ENCODE measurements around the gene CLSTN2. TPM values are rescaled to one million over a fixed set of nuclear protein-coding genes. Genes with fewer than 3 reads are reported as not detected.

CLSTN2 gene
- not detected for total RNA-seq
- polyA plus RNA-seq, result not detected

DNA sequence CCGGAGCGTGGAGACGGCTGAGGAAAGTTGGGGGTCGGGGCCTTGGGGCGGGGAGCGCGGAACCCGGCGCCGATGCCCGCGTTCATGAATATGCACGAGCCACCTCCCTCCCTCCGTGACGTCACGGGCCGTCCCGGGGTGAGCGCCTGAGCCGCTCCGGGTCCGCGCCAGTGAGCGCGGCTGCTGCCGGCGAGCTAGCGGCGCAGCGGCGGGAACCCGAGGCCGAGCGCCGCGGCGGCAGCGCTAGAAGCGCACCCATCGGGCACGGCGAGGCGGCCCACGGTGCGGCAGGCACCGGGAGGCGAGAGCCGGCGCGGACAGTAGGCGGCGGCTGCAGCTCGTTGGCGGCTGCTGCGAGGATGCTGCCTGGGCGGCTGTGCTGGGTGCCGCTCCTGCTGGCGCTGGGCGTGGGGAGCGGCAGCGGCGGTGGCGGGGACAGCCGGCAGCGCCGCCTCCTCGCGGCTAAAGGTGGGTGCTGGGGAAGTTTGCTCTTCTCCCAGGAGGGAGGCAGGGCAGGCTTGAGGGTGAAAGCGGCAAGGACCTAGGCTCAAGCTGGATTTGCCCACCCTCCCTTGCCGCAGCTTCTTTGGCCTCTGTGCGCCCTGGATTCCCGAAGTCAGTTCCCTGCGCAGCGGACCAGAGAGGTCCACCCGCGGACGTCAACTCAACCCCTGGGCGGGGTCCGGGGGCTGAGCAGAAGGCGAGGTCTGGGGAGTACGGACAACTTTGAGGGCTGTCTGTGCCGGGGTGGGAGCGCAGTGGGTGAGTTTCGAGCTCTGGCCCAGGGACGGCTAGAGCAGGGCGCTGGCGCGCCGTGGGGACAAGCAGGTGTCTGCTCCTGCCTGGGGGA lies at the start of gene CLSTN2:
Gene CLSTN2, plus strand, starts transcription at position 170 of the 850 bp plus-strand sequence.
- Histone ChIP-seq H3K4me3 (ENCODE audit: low read depth, low read length) (no peak within 1 kb of the TSS), H3K4me1 (ENCODE audit: control insufficient read depth, insufficient read depth, low read length, poor library complexity, severe bottlenecking) (peaks cover 5% of the 10 kb centered on the region), H3K36me3 (ENCODE audit: control insufficient read depth, insufficient read depth, low read length) (no peaks in the 10 kb centered on the region), H3K27me3 (ENCODE audit: control insufficient read depth, insufficient read depth, low read length) (peaks cover 8% of the 10 kb centered on the region), H3K9me3 (ENCODE audit: control insufficient read depth in 2 of 2, low read length in 2 of 2) (no peaks in the 10 kb centered on the region), H3K27ac (ENCODE audit: insufficient read depth, low read length, poor library complexity, severe bottlenecking) (no peak within 1 kb of the TSS)
- DNase-seq, result peak in 1 of 3 donors; percentile 9
- ATAC-seq (ENCODE audit: low read depth in 2 of 2), result no peak
- Mint-ChIP-seq H3K27me3 (peaks cover 36% of the 10 kb centered on the region), H3K4me1 (peaks cover 0 to 4% (median 0%) of the 10 kb centered on the region in 4 donors), H3K4me3 (peak within 1 kb of the TSS in 1 of 4 donors; percentile 36), H3K36me3 (no peaks in the 10 kb centered on the region), H3K27ac (no peak within 1 kb of the TSS), H3K9me3 (peaks cover 0 to 9% (median 0%) of the 10 kb centered on the region in 7 donors)

- ATAC-seq (ENCODE audit: low read depth in 2 of 2) (no peak), DNase-seq (no peak)
- Mint-ChIP-seq H3K4me3 (no peak overlapping the region), H3K27ac (no peak overlapping the region), H3K9me3 (peaks cover 0 to 4% (median 0%) of the 10 kb centered on the region in 7 donors), H3K4me1 (no peaks in the 10 kb centered on the region), H3K36me3 (no peaks in the 10 kb centered on the region), H3K27me3 (no peaks in the 10 kb centered on the region)
- H3K4me1 ChIP-seq (ENCODE audit: control insufficient read depth, insufficient read depth, low read length, poor library complexity, severe bottlenecking), result no peaks in the 10 kb centered on the region
- no peaks in the 10 kb centered on the region for H3K9me3 ChIP-seq (ENCODE audit: control insufficient read depth in 2 of 2, low read length in 2 of 2)
- H3K27ac ChIP-seq (ENCODE audit: insufficient read depth, low read length, poor library complexity, severe bottlenecking), result no peak overlapping the region
- H3K27me3 ChIP-seq (ENCODE audit: control insufficient read depth, insufficient read depth, low read length), result no peaks in the 10 kb centered on the region
- H3K4me3 ChIP-seq (ENCODE audit: low read depth, low read length), result no peak overlapping the region
- no peaks in the 10 kb centered on the region for H3K36me3 ChIP-seq (ENCODE audit: control insufficient read depth, insufficient read depth, low read length)
Measured at GRCh38 chr3:139887431-139887830, 47.6 kb upstream of the CLSTN2 start.

DNA sequence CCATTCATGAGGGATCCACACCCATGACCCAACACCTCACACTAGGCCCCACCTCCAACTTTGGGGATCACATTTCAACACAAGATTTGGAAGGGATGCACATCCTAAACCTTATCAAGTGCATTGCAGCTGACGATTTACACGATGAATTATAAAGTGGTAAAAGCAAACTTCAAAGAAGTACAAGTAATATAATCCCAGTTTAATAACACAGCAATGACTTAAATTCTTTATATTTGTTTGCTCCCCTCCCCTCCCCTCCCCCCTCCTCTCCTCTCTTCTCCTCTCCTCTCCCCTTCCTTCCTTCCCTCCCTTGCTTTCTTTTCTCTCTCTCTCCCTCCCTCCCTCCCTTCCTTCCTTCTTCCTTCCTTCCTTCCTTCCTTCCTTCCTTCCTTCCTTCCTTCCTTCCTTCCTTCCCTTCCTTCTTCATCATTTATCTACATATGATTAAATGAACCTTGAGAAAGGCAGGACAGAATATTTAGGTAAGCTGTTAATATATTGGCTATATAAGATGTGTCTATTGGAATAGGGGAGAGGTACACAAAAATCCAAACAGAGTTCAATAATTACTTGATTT lies 46.3 kb upstream of the CLSTN2 start:
- DNase-seq (no peak), ATAC-seq (ENCODE audit: low read depth in 2 of 2) (no peak)
- Histone ChIP-seq H3K27me3 (ENCODE audit: control insufficient read depth, insufficient read depth, low read length) (no peaks in the 10 kb centered on the region), H3K4me1 (ENCODE audit: control insufficient read depth, insufficient read depth, low read length, poor library complexity, severe bottlenecking) (no peaks in the 10 kb centered on the region), H3K4me3 (ENCODE audit: low read depth, low read length) (no peak overlapping the region), H3K27ac (ENCODE audit: insufficient read depth, low read length, poor library complexity, severe bottlenecking) (no peak overlapping the region), H3K36me3 (ENCODE audit: control insufficient read depth, insufficient read depth, low read length) (no peaks in the 10 kb centered on the region), H3K9me3 (ENCODE audit: control insufficient read depth in 2 of 2, low read length in 2 of 2) (no peaks in the 10 kb centered on the region)
- H3K27me3 Mint-ChIP-seq, result no peaks in the 10 kb centered on the region
- H3K9me3 Mint-ChIP-seq, result peaks cover 0 to 4% (median 0%) of the 10 kb centered on the region in 7 donors
- no peak overlapping the region for H3K27ac Mint-ChIP-seq
- H3K4me1 Mint-ChIP-seq, result no peaks in the 10 kb centered on the region
- no peak overlapping the region for H3K4me3 Mint-ChIP-seq
- no peaks in the 10 kb centered on the region for H3K36me3 Mint-ChIP-seq

DNA sequence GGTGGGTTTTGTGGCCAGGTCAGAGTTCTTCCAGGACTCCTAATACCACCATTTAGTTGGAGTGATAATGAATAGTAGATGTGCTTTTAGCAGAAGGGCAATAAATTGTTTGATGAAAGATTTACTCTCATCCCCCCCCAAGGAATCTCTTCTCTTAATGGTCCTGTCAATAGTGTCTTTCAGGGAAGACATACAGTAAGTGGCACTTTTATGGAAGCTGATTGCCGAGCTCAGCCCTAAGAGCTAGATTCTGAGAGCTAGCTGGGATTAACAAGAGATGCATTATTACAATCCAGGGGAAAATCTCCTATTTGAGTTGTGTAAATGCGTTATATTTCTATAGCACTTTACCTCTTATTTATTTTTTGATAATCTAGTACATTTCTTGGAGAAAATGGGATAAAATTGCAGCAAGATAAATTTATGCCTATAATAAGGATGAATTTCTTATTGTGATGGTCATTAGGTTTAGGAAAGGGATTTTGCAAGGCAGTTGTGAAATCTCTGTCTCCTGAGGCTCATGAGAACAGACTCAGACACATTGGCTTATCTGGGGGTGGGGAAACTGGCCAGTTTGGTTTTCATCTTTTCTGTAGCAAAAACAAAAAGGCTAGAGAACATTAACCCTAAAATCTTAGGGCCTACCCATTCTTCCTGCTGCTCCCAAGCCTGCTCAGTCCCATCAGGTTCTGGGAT lies 41.6 kb upstream of the CLSTN2 start:
- H3K4me3 Mint-ChIP-seq, result no peak overlapping the region
- Histone ChIP-seq H3K4me1 (ENCODE audit: control insufficient read depth, insufficient read depth, low read length, poor library complexity, severe bottlenecking) (no peaks in the 10 kb centered on the region), H3K9me3 (ENCODE audit: control insufficient read depth in 2 of 2, low read length in 2 of 2) (no peaks in the 10 kb centered on the region), H3K27ac (ENCODE audit: insufficient read depth, low read length, poor library complexity, severe bottlenecking) (no peak overlapping the region), H3K4me3 (ENCODE audit: low read depth, low read length) (no peak overlapping the region), H3K27me3 (ENCODE audit: control insufficient read depth, insufficient read depth, low read length) (no peaks in the 10 kb centered on the region), H3K36me3 (ENCODE audit: control insufficient read depth, insufficient read depth, low read length) (no peaks in the 10 kb centered on the region)
- no peaks in the 10 kb centered on the region for H3K36me3 Mint-ChIP-seq
- DNase-seq, result no peak
- H3K27ac Mint-ChIP-seq, result no peak overlapping the region
- ATAC-seq (ENCODE audit: low read depth in 2 of 2), result no peak
- no peaks in the 10 kb centered on the region for H3K27me3 Mint-ChIP-seq
- H3K9me3 Mint-ChIP-seq, result peaks cover 0 to 4% (median 0%) of the 10 kb centered on the region in 7 donors
- H3K4me1 Mint-ChIP-seq, result no peaks in the 10 kb centered on the region

- Mint-ChIP-seq H3K9me3 (peaks cover 0 to 4% (median 0%) of the 10 kb centered on the region in 7 donors), H3K36me3 (no peaks in the 10 kb centered on the region), H3K27ac (no peak overlapping the region), H3K27me3 (no peaks in the 10 kb centered on the region), H3K4me3 (no peak overlapping the region), H3K4me1 (no peaks in the 10 kb centered on the region)
- no peak overlapping the region for H3K27ac ChIP-seq (ENCODE audit: insufficient read depth, low read length, poor library complexity, severe bottlenecking)
- no peak for DNase-seq
- no peaks in the 10 kb centered on the region for H3K4me1 ChIP-seq (ENCODE audit: control insufficient read depth, insufficient read depth, low read length, poor library complexity, severe bottlenecking)
- ATAC-seq (ENCODE audit: low read depth in 2 of 2), result no peak
- H3K4me3 ChIP-seq (ENCODE audit: low read depth, low read length), result no peak overlapping the region
- H3K36me3 ChIP-seq (ENCODE audit: control insufficient read depth, insufficient read depth, low read length), result no peaks in the 10 kb centered on the region
- no peaks in the 10 kb centered on the region for H3K27me3 ChIP-seq (ENCODE audit: control insufficient read depth, insufficient read depth, low read length)
- H3K9me3 ChIP-seq (ENCODE audit: control insufficient read depth in 2 of 2, low read length in 2 of 2), result no peaks in the 10 kb centered on the region
Measured at GRCh38 chr3:139893963-139894642, 40.9 kb upstream of the CLSTN2 start.

DNA sequence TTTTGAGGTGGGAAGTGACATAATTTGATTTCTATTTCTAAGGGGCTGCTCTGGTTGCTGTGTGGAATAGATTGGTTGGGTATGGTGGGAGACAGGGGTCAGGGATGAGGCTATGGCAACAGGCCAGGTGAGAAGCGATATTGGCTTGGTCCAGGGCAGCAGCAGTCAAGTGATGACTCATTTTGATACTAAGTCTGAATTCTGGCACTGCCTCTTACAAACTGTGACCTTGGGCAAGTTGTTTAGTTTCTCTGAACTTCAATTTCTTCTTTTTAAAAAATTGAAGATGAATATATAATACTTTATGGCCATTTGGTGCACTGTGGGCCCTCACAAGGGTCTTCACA lies 40.4 kb upstream of the CLSTN2 start:
- Histone ChIP-seq H3K27ac (ENCODE audit: insufficient read depth, low read length, poor library complexity, severe bottlenecking) (no peak overlapping the region), H3K36me3 (ENCODE audit: control insufficient read depth, insufficient read depth, low read length) (no peaks in the 10 kb centered on the region), H3K4me1 (ENCODE audit: control insufficient read depth, insufficient read depth, low read length, poor library complexity, severe bottlenecking) (no peaks in the 10 kb centered on the region), H3K27me3 (ENCODE audit: control insufficient read depth, insufficient read depth, low read length) (no peaks in the 10 kb centered on the region), H3K9me3 (ENCODE audit: control insufficient read depth in 2 of 2, low read length in 2 of 2) (no peaks in the 10 kb centered on the region), H3K4me3 (ENCODE audit: low read depth, low read length) (no peak overlapping the region)
- Mint-ChIP-seq H3K4me3 (no peak overlapping the region), H3K36me3 (no peaks in the 10 kb centered on the region), H3K27me3 (no peaks in the 10 kb centered on the region), H3K4me1 (no peaks in the 10 kb centered on the region), H3K9me3 (peaks cover 0 to 7% (median 0%) of the 10 kb centered on the region in 7 donors), H3K27ac (no peak overlapping the region)
- ATAC-seq (ENCODE audit: low read depth in 2 of 2), result no peak
- DNase-seq, result no peak

DNA sequence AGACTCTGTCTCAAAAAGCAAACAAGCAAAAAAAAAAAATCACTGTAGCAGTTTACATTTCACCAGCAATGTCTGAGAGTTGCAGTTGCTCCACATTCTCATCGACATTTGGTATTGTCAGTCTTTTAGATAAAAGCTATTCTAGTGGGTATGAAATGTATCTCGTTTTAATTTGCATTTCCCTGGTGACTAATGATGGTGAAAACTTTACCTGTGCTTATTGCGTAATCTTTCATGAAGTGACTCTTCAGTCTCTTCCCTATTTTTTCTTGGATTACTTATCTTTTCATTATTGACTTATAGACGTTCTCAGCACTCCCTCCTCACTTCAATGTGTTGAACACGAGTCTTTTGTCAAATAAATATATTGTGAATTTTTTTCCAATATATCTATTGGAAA lies 37.2 kb upstream of the CLSTN2 start:
- H3K36me3 Mint-ChIP-seq, result no peaks in the 10 kb centered on the region
- Histone ChIP-seq H3K36me3 (ENCODE audit: control insufficient read depth, insufficient read depth, low read length) (no peaks in the 10 kb centered on the region), H3K4me1 (ENCODE audit: control insufficient read depth, insufficient read depth, low read length, poor library complexity, severe bottlenecking) (no peaks in the 10 kb centered on the region), H3K9me3 (ENCODE audit: control insufficient read depth in 2 of 2, low read length in 2 of 2) (no peaks in the 10 kb centered on the region), H3K4me3 (ENCODE audit: low read depth, low read length) (no peak overlapping the region), H3K27ac (ENCODE audit: insufficient read depth, low read length, poor library complexity, severe bottlenecking) (no peak overlapping the region), H3K27me3 (ENCODE audit: control insufficient read depth, insufficient read depth, low read length) (peaks cover 2% of the 10 kb centered on the region)
- ATAC-seq (ENCODE audit: low read depth in 2 of 2) (no peak), DNase-seq (no peak)
- no peak overlapping the region for H3K27ac Mint-ChIP-seq
- no peaks in the 10 kb centered on the region for H3K27me3 Mint-ChIP-seq
- H3K4me3 Mint-ChIP-seq, result no peak overlapping the region
- H3K9me3 Mint-ChIP-seq, result peaks cover 0 to 8% (median 0%) of the 10 kb centered on the region in 7 donors
- no peaks in the 10 kb centered on the region for H3K4me1 Mint-ChIP-seq

Data from CD4-positive, CD25-positive, alpha-beta regulatory T cell (primary cell).